Smooth muscle cell (in vitro differentiated cells): Measurements from ENCODE around the gene HAPLN3. TPM values are rescaled to one million over a fixed set of nuclear protein-coding genes. Genes with fewer than 3 reads are reported as not detected.

Experiments
- DNase-seq: peaks from one replicate; lab custom pipeline; 2025; ENCODE audit not compliant: unreplicated experiment; lab: John Stamatoyannopoulos, UW
- H2AFZ ChIP-seq: fragments of 200-600 bp; sonication (generic); 2 replicates; pipeline ENCODE4 v1.6.0; 2016; ENCODE audit warnings: antibody characterized with exemption, low read depth, mild to moderate bottlenecking
- H3F3A ChIP-seq: fragments of 200-600 bp; sonication (generic); 2 replicates; pipeline ENCODE4 v1.6.0; 2017; ENCODE audit warnings: antibody characterized with exemption, low read depth
- H3K27ac ChIP-seq: fragments of 200-600 bp; sonication (generic); 2 replicates; pipeline ENCODE4 v1.5.1; 2016; ENCODE audit warnings: low read depth, mild to moderate bottlenecking
- H3K27me3 ChIP-seq: fragments of 200-600 bp; sonication (generic); 2 replicates; pipeline ENCODE4 v1.6.1; 2016; ENCODE audit warnings: low read depth, mild to moderate bottlenecking
- H3K36me3 ChIP-seq: fragments of 200-600 bp; sonication (generic); 2 replicates; pipeline ENCODE4 v1.5.1; 2016; ENCODE audit warnings: low read depth
- H3K4me1 ChIP-seq: fragments of 200-600 bp; sonication (generic); 2 replicates; pipeline ENCODE4 v1.5.1; 2016; ENCODE audit warnings: low read depth
- H3K4me2 ChIP-seq: fragments of 200-600 bp; sonication (generic); 2 replicates; pipeline ENCODE4 v1.6.0; 2016; ENCODE audit warnings: mild to moderate bottlenecking
- H3K4me3 ChIP-seq: fragments of 200-600 bp; sonication (generic); 2 replicates; pipeline ENCODE4 v1.5.1; 2016; ENCODE audit warnings: mild to moderate bottlenecking
- H3K79me2 ChIP-seq: fragments of 200-600 bp; sonication (generic); 2 replicates; pipeline ENCODE4 v1.6.0; 2016; ENCODE audit warnings: low read depth, mild to moderate bottlenecking
- H3K9ac ChIP-seq: fragments of 200-600 bp; sonication (generic); 2 replicates; pipeline ENCODE4 v1.6.0; 2016; ENCODE audit warnings: low read depth
- H3K9me3 ChIP-seq: fragments of 200-600 bp; sonication (generic); replicated peaks from 2 replicates; pipeline ENCODE4 v1.5.1; 2016; ENCODE audit warnings: low read depth
- H4K20me1 ChIP-seq: fragments of 200-600 bp; sonication (generic); 2 replicates; pipeline ENCODE4 v1.6.0; 2016; ENCODE audit warnings: low read depth
- CTCF ChIP-seq: fragments of 200-600 bp; sonication (generic); IDR thresholded peaks from 2 replicates; pipeline ENCODE4 v1.5.1; 2017; ENCODE audit warnings: borderline replicate concordance, mild to moderate bottlenecking, antibody characterized with exemption; ENCODE audit not compliant: insufficient read depth, poor library complexity, severe bottlenecking
- WGBS: methylation state at CpG from one replicate; pipeline ENCODE4 v1.1.7; 2016; ENCODE audit warnings: low lambda C conversion rate; 5-methylcytosine and 5-hydroxymethylcytosine counted together
- polyA plus RNA-seq: library from polyadenylated mRNA; unstranded; fragments of >200 nt; fragmentation: Nextera tagmentation; extraction: Ambion mirVana; gene quantifications from 2 replicates; pipeline ENCODE4 v1.2.1, GENCODE V29; 2016
- total RNA-seq: library from RNA; depleted of rRNA; stranded (reverse); fragments of >200 nt; gene quantifications from 2 replicates; pipeline ENCODE4 v1.2.3, GENCODE V29; 2014

HAPLN3 gene
- total and polyA plus RNA-seq, 2 experiments from 2014 or later = 4.5 to 5.2 TPM

- H3K4me1 ChIP-seq = no peaks in the 10 kb centered on the region
- no peak overlapping the region for H2AFZ ChIP-seq
- H3K9me3 ChIP-seq = no peaks in the 10 kb centered on the region
- no peaks in the 10 kb centered on the region for H4K20me1 ChIP-seq
- no peak overlapping the region for H3K9ac ChIP-seq
- no peaks in the 10 kb centered on the region for H3F3A ChIP-seq
- H3K36me3 ChIP-seq = no peaks in the 10 kb centered on the region
- no peak for DNase-seq
- H3K4me2 ChIP-seq = no peak overlapping the region
- H3K27me3 ChIP-seq = no peaks in the 10 kb centered on the region
- WGBS = 90% methylated on average over 21 of the region's 21 CpGs
- no peaks in the 10 kb centered on the region for H3K79me2 ChIP-seq
- TF ChIP-seq CTCF = no peak
- no peak overlapping the region for H3K27ac ChIP-seq
- H3K4me3 ChIP-seq = no peak overlapping the region
These were observed 52.0 kb downstream of the HAPLN3 start for GRCh38 chr15:88843334-88843733.

GRCh38 chr15:88842156-88842555 is 53.2 kb downstream of the HAPLN3 start:
- no peaks in the 10 kb centered on the region for H3K9me3 ChIP-seq
- no peak for TF ChIP-seq CTCF
- 97% methylated on average over 4 of the region's 4 CpGs for WGBS
- no peak overlapping the region for H3K9ac ChIP-seq
- H3K27me3 ChIP-seq = no peaks in the 10 kb centered on the region
- H3F3A ChIP-seq = no peaks in the 10 kb centered on the region
- H3K36me3 ChIP-seq = no peaks in the 10 kb centered on the region
- no peaks in the 10 kb centered on the region for H3K79me2 ChIP-seq
- H3K4me3 ChIP-seq = no peak overlapping the region
- H3K27ac ChIP-seq = no peak overlapping the region
- H4K20me1 ChIP-seq = no peaks in the 10 kb centered on the region
- no peak for DNase-seq
- H2AFZ ChIP-seq = no peak overlapping the region
- no peaks in the 10 kb centered on the region for H3K4me1 ChIP-seq
- H3K4me2 ChIP-seq = no peak overlapping the region

- DNase-seq = no peak
- H3K9ac ChIP-seq = no peak overlapping the region
- H3K9me3 ChIP-seq = no peaks in the 10 kb centered on the region
- no peak overlapping the region for H3K27ac ChIP-seq
- 82% methylated on average over 1 of the region's 1 CpG for WGBS
- H2AFZ ChIP-seq = no peak overlapping the region
- TF ChIP-seq CTCF = no peak
- H3K79me2 ChIP-seq = no peaks in the 10 kb centered on the region
- no peak overlapping the region for H3K4me3 ChIP-seq
- no peaks in the 10 kb centered on the region for H3F3A ChIP-seq
- H3K4me2 ChIP-seq = no peak overlapping the region
- no peaks in the 10 kb centered on the region for H3K36me3 ChIP-seq
- H3K27me3 ChIP-seq = no peaks in the 10 kb centered on the region
- no peaks in the 10 kb centered on the region for H3K4me1 ChIP-seq
- H4K20me1 ChIP-seq = no peaks in the 10 kb centered on the region
These were observed 54.1 kb downstream of the HAPLN3 start for GRCh38 chr15:88841236-88841635.

GRCh38 chr15:88839961-88840360 is 55.4 kb downstream of the HAPLN3 start:
- H3K4me2 ChIP-seq = no peak overlapping the region
- no peaks in the 10 kb centered on the region for H3K27me3 ChIP-seq
- no peak overlapping the region for H3K4me3 ChIP-seq
- no peak for TF ChIP-seq CTCF
- DNase-seq = no peak
- H3F3A ChIP-seq = no peaks in the 10 kb centered on the region
- WGBS = 95% methylated on average over 16 of the region's 16 CpGs
- no peaks in the 10 kb centered on the region for H3K4me1 ChIP-seq
- H4K20me1 ChIP-seq = no peaks in the 10 kb centered on the region
- no peaks in the 10 kb centered on the region for H3K36me3 ChIP-seq
- no peak overlapping the region for H3K9ac ChIP-seq
- no peaks in the 10 kb centered on the region for H3K79me2 ChIP-seq
- H3K9me3 ChIP-seq = no peaks in the 10 kb centered on the region
- H2AFZ ChIP-seq = no peak overlapping the region
- no peak overlapping the region for H3K27ac ChIP-seq
